ENCODE data around the gene IGLL1.

DNA sequence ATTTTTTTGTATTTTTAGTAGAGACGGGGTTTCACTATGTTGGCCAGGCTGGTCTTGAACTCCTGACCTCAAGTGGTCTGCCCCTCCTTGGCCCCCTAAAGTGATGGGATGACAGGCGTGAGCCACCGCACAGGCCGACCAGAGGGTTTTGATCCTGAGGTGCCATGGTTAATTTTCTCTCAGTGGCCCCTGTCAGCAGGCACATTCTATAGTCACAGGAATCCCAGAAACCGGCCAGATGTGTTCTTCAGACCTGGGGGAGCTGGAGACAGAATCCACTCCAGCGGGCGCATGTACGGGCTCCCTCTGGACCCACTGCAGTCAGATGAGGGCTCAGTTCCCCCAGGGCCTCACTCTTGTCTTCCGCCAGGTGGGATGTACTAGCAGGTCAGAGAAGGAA lies 17.0 kb downstream of the IGLL1 start:
- TF ChIP-seq, protein P1, sequence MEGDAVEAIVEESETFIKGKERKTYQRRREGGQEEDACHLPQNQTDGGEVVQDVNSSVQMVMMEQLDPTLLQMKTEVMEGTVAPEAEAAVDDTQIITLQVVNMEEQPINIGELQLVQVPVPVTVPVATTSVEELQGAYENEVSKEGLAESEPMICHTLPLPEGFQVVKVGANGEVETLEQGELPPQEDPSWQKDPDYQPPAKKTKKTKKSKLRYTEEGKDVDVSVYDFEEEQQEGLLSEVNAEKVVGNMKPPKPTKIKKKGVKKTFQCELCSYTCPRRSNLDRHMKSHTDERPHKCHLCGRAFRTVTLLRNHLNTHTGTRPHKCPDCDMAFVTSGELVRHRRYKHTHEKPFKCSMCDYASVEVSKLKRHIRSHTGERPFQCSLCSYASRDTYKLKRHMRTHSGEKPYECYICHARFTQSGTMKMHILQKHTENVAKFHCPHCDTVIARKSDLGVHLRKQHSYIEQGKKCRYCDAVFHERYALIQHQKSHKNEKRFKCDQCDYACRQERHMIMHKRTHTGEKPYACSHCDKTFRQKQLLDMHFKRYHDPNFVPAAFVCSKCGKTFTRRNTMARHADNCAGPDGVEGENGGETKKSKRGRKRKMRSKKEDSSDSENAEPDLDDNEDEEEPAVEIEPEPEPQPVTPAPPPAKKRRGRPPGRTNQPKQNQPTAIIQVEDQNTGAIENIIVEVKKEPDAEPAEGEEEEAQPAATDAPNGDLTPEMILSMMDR (IDR thresholded peaks at IDR 0.05) = no peak
- no peak for TF ChIP-seq POLR2AphosphoS5 (IDR thresholded peaks at IDR 0.05)
- no peak for TF ChIP-seq POLR2A (IDR thresholded peaks at IDR 0.05)
